ENCODE results near the gene LGR6.
"Not testable (repeated sequence)": the region's sequence is repeated elsewhere in the genome, so short reads cannot be mapped to it uniquely, and the experiment has no call there.

Gene LGR6

DNA sequence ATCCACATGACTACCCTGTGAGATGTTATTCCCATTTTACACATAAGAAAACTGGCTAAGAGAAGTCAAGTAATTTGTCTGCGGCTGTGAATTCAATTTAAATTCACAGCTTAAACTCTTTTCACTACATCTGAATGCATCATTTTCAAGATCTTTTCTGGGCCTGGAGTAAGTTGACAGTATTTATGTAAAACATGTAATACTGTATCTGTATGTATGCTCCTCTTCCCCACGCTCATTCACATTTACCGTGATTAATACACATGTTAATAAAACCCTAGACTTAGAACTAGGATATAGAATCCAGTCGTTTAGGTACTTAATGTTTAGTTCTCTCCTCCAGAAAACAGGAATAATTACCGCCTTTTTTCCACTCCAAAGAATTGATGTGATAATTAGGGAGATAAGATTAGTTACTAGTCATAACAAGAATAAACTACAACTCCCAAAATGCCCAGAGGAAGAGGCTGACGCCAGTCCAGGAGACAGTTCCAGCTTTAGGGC, 154.5 kb downstream of the LGR6 start:
- no peak for DNase-seq (ENCODE audit: low read depth)

DNA sequence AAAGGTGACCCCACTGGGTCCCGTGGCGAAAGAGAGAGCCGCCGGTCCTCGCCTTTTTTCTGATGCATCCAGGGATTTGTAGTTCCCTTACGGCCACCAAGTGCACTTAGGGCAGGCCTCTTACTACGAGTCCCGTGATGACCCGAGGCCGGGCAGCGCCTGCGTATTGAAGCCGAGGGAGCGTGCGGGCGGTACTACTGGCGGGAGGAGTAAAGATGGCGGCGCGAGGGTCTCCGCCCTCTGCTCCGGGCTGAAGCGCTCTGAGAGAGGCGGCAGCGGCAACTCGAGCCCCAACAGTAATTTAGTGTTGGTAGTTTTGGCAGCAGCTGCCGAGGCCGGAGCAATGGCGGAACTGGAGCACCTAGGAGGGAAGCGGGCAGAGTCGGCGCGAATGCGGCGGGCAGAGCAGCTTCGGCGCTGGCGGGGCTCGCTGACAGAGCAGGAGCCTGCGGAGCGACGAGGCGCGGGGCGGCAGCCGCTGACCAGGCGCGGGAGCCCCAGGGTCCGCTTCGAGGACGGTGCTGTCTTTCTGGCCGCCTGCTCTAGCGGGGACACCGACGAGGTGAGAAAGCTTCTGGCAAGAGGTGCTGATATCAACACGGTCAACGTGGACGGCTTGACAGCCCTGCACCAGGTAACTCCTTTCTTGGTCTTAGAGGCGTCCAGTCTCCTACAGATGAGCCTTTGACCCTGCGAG, 155.1 kb downstream of the LGR6 start, which contains the start of gene PPP1R12B:
Gene PPP1R12B, plus strand, starts transcription at position 191 of the 697 bp plus-strand sequence. Its CDS starts 153 bp downstream, at position 344.
- peak; percentile 97 for DNase-seq (ENCODE audit: low read depth)

DNA sequence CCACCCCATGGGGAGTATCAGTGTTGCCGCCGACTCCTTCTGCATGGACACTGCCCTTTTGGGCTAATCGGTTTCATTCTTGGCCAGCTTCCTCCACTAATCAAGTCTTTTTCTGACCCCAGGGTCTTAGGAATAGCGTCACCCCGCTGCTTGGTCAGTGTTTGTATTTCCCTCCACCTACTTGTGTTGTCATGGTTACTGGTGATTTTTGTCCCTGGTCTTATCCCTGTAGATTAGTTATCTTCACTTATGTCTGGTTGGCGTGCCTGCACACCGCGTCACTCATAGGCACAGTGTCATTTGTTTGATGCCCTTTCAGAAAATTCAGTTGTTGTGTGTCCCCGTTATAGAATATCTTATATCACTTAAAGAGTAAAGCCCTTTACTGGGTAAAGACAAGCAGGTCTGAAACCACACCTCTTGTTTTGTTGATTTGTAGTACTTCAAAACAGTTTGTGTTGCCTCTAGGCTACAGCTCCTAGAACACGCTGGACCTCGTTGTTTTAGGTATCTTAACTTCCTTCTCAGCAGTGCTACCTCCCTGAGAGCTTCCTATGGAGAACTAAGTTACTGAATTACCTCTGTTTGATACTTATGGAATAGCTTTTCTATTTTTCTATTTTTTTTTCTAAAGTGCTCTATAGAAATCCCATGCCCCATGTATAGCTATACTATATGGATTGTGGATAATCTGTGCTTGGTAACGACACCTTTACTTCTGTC, 155.8 kb downstream of the LGR6 start:
- DNase-seq (ENCODE audit: low read depth): no peak

DNA sequence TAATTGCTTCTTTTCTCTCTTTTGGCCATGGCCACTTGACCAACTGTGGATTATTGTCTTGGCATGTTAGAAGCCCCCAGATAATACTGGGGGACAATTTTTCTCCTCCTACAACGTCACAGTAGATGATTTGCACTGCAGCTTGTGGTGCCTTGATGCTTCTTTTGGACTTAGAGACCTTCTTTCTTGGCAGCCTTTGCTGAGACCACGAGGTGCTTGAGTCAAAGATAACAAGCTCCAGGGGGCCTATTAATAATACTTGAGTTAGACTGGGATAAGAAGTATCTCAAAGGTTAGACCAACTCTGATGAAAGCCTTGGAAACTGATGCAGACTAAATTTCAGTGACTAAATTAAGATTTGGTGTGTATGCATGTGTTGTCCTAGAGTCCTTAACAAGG, 158.1 kb downstream of the LGR6 start:
- DNase-seq (ENCODE audit: low read depth): no peak

DNA sequence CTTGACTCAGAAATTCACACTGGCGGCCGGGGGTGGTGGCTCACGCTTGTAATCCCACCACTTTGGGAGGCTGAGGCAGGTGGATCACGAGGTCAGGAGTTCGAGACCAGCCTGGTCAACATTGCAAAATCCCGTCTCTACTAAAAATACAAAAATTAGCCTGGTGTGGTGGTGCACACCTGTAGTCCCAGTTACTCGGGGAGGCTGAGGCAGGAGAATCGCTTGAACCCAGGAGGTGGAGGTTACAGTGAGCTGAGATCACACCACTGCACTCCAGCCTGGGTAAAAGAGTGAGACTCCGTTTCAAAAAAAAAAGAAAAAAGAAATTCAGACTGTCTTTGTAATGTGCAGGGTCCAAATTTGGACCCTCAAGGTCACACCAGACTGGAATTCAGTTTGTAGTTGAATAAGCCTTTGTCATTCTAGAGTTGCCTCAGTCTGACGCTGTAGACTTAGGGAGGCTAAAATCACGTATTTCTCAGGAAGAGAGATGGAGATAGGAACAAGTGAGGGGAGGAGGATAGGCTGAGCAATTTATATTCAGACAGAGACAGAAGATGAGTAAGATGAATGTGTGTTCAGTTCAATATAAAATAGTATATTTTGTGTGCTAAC, 159.1 kb downstream of the LGR6 start:
- not testable (repeated sequence) for DNase-seq (ENCODE audit: low read depth)

DNA sequence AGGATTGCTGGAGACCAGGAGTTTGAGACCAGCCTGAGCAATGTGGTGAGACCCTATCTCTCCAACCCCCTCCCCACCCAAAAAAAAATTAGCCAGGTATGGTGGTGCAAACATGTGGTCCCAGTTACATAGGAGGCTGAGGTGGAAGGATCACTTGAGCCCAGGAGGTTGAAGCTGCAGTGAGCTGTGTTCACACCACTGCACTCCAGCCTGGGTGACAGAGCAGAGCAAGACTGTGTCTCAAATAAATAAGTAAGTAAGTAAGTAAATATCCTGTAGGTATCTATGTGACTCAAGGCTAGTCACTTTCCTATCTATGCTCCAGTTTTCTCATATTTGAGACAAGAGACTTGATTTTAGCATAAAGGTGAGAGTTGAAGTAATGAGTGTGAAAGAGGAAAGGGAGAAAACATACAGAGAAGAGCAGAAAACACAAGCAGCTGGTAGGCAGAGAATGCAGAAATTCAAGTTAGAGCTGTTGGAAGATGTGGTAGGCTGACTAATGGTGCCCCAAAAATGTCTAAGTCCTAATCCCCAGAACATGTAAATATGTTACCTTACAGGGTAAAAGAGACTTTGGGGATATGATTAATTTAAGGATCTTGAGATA, 162.4 kb downstream of the LGR6 start:
- DNase-seq (ENCODE audit: low read depth): no peak

DNA sequence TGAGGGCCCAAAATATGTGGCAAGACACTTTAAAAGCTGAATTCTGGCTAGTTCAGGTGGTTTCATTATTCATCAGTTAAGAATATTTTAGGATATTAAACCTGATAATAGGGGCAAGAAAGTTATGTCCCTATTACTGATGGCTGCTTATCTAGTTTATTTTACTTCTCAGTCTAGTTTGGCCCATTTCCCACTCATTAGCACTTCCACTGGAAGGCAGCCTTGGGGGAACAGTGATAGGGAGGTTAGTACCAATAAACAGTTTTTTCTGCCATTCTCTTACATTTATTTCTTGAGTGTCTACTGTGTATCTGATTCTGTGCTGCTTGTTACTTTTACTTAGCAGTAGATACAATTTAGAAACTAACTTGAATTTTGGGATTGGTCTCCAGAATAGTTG, 163.9 kb downstream of the LGR6 start:
- DNase-seq (ENCODE audit: low read depth): no peak

DNA sequence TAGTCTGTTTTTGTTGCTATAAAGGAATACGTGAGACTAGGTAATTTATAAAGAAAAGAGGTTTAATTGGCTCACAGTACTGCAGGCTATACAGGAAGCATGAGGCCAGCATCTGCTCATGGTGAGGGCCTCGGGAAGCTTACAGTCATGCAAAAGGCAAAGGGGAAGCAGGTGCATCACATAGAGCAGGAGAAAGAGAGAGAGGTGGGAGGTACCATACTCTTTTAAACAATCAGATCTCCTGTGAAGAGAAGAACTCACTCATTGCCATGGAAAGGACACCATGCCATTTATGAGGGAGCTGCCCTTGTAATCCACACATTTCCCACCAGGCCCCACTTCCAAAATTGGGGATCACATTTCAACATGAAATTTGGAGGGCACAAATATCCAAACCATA, 167.6 kb downstream of the LGR6 start:
- DNase-seq (ENCODE audit: low read depth): no peak

DNA sequence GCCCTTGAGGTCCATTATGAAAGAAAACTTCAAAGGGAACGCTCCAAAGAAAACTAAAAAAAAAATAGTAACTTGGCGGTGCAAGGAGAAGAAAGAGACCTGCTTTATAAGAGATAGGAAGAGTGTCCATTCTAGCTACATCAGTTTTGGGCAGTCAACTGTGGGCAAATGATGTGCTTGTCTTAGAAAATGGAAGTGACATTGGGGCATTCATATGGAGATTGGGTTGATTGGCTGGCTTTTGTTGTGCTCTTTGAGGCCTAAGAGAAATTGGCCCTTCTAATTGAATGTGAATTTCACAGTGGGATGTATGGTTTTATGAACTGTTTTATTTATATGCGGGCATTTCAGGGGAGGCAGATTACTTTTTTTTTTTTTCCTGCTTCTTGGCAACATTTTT, 168.1 kb downstream of the LGR6 start:
- DNase-seq (ENCODE audit: low read depth): no peak

DNA sequence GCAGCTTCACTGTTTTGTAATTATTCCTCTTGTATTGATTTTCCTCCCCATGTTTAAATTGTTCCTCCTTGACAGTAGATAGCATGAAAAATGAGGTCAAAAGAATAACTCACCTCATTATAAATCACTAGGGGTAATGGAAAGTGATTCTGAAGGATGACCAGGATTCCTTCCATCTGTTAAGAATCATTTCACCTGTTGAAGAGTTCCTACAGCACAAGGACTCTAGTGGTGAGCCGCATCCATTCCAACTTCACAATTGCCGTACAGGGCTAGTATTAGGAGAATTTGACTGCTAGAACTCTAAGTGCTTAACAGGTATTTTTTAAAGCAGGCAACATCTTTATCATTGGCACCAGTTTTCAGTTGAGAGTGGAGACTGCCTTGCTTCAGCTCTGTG, 168.6 kb downstream of the LGR6 start:
- DNase-seq (ENCODE audit: low read depth): no peak

DNA sequence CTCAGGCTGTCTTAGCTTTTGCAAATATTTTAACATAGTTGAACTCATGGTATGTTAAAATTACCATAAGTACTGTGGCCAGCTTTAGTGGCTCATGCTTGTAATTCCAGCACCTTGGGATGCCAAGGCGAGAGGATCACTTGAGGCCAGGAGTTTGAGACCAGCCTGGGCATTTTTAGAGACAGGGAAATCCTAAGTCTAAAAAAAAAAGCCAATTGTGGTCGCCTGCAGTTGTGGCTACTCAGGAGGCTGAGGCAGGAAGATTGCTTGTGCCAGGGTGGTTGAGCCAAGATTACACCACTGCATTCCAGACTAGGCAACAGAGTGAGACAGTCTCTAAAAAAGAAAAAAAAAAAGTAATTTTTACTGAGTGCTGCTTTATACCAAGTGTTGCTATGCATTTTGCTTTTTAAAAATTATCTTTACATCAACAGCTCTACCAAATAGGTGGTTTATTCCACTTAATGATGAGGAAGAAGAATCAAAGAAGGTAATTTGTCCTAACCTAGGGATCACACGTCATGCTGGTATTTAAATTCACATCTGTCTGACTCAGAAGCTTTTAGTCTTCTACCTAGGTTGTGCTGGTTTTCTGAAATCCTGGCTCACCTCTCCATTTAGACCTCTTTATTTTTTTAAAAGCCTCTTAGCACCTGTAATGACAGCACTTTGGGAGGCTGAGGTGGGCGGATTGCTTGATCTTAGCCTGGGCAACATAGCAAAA, 171.7 kb downstream of the LGR6 start:
- no peak for DNase-seq (ENCODE audit: low read depth)

DNA sequence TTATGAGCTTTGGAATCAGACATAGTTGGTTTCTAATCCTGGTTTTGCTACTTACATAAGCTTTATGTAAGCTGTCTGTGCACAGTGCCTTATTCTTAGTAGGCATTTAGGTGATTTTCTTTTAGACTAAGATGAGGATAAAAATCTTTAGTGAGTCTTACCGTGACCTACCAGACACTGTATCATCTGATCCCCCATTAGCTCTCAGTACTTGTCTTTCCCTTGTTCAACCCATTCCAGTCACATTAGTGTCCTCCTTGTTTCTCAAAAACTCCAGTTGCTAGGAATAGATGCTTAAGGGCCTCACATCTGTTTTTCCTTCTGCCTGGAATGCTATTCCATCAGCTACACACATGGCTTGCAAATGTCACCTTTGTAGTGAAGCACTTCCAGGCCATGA, 173.7 kb downstream of the LGR6 start:
- DNase-seq (ENCODE audit: low read depth): no peak
